Measurements from ENCODE around the gene SERPINA1. TPM values are rescaled to one million over a fixed set of nuclear protein-coding genes. Genes with fewer than 3 reads are reported as not detected.

Gene SERPINA1
- total RNA-seq, 1 experiment from 2014 or later: not detected

- Histone ChIP-seq H2BK20ac (ENCODE audit: low read depth, low read length, poor library complexity, severe bottlenecking) (no peak overlapping the region), H3K27ac (ENCODE audit: insufficient read length, low read depth, low read length) (no peak overlapping the region), H3K4me2 (ENCODE audit: insufficient read depth, insufficient read length, low read length) (no peak overlapping the region), H3K9ac (ENCODE audit: extremely low read depth, insufficient read length, low read length) (no peak overlapping the region), H2BK15ac (ENCODE audit: low read depth, low read length) (no peak overlapping the region), H3K9me3 (ENCODE audit: control insufficient read depth, low read depth, low read length) (no peaks in the 10 kb centered on the region), H3K79me1 (ENCODE audit: insufficient read depth, low read depth, low read length, poor library complexity, severe bottlenecking) (no peaks in the 10 kb centered on the region), H2BK120ac (ENCODE audit: low read depth, low read length, poor library complexity, severe bottlenecking) (no peak overlapping the region), H3K56ac (ENCODE audit: insufficient read length, low read depth, low read length) (no peak overlapping the region), H2BK5ac (ENCODE audit: insufficient read length, low read length) (no peak overlapping the region), H2AK5ac (ENCODE audit: insufficient read length, low read length) (no peak overlapping the region), H3K4ac (ENCODE audit: low read depth, low read length) (no peak overlapping the region), H3K18ac (ENCODE audit: insufficient read length, low read depth, low read length) (no peak overlapping the region), H3K27me3 (ENCODE audit: insufficient read depth, low read length) (no peaks in the 10 kb centered on the region), H3K23me2 (ENCODE audit: insufficient read length, low read depth, low read length, poor library complexity, severe bottlenecking) (no peaks in the 10 kb centered on the region), H4K8ac (replicated peaks; ENCODE audit: insufficient read length, low read depth, low read length) (no peak overlapping the region), H2BK12ac (ENCODE audit: insufficient read length, low read depth, low read length) (no peak overlapping the region), H3T11ph (ENCODE audit: low read length) (no peak overlapping the region), H3K14ac (ENCODE audit: insufficient read depth, low read length) (no peak overlapping the region), H3K4me1 (ENCODE audit: insufficient read depth, low read length) (no peaks in the 10 kb centered on the region), H4K91ac (ENCODE audit: insufficient read length, low read depth, low read length) (no peak overlapping the region), H3K23ac (ENCODE audit: insufficient read length, low read depth, low read length) (no peak overlapping the region), H4K20me1 (ENCODE audit: control insufficient read depth, insufficient read depth, insufficient read length) (no peaks in the 10 kb centered on the region), H4K5ac (ENCODE audit: insufficient read length, low read depth, low read length) (no peak overlapping the region), H2AFZ (ENCODE audit: low read length) (no peak overlapping the region), H3K79me2 (ENCODE audit: insufficient read depth, low read length) (no peaks in the 10 kb centered on the region)
- DNase-seq: no peak
- Mint-ChIP-seq H3K9me3 (no peaks in the 10 kb centered on the region), H3K4me1 (peaks cover 0 to 2% of the 10 kb centered on the region in 2 experiments; a peak in 1 of 4 replicates), H3K4me3 (no peak overlapping the region), H3K27ac (no peak overlapping the region; a peak in 1 of 7 replicates), H3K36me3 (ENCODE audit: insufficient read depth in 1 of 3, low read depth in 3 of 3) (no peaks in the 10 kb centered on the region), H3K27me3 (ENCODE audit: low read depth) (no peaks in the 10 kb centered on the region)
- TF ChIP-seq CTCF (conservative IDR thresholded peaks at IDR 0.05): no peak
Observed at GRCh38 chr14:94332587-94332986, 55.8 kb downstream of the SERPINA1 start.

All from H9 (cell line).